HEK293T (cell line): ENCODE measurements around the gene RPA1.

Experiments
- BHLHE40 ChIP-seq: fragments of 450-650 bp; IDR thresholded peaks from 2 replicates; pipeline ENCODE4 v1.6.1; 2016; ENCODE audit warnings: mild to moderate bottlenecking, moderate library complexity, borderline replicate concordance
- FOXA1 ChIP-seq: fragments of 450-650 bp; IDR thresholded peaks from 2 replicates; pipeline ENCODE4 v1.6.1; 2016; ENCODE audit warnings: mild to moderate bottlenecking
- FOXK2 ChIP-seq: fragments of 450-650 bp; IDR thresholded peaks from 2 replicates; pipeline ENCODE4 v1.6.1; 2016; ENCODE audit warnings: mild to moderate bottlenecking
- FOXM1 ChIP-seq: fragments of 450-650 bp; IDR thresholded peaks from 2 replicates; pipeline ENCODE4 v1.6.1; 2017; ENCODE audit warnings: mild to moderate bottlenecking, borderline replicate concordance
- HDGF ChIP-seq: fragments of 450-650 bp; IDR thresholded peaks from 2 replicates; pipeline ENCODE4 v1.6.1; 2017; ENCODE audit warnings: antibody characterized with exemption, borderline replicate concordance
- LEF1 ChIP-seq: fragments of 450-650 bp; IDR thresholded peaks from 2 replicates; pipeline ENCODE4 v1.6.1; 2017; ENCODE audit warnings: mild to moderate bottlenecking, borderline replicate concordance
- NFRKB ChIP-seq: fragments of 450-650 bp; IDR thresholded peaks from 2 replicates; pipeline ENCODE4 v1.6.1; 2016; ENCODE audit warnings: mild to moderate bottlenecking, moderate library complexity
- SP1 ChIP-seq: fragments of 450-650 bp; IDR thresholded peaks from 2 replicates; pipeline ENCODE4 v1.6.1; 2017
- TF ChIP-seq, protein P1 (sequence below): fragments of 450-650 bp; IDR thresholded peaks from 2 replicates; pipeline ENCODE4 v1.6.1; 2016

DNA sequence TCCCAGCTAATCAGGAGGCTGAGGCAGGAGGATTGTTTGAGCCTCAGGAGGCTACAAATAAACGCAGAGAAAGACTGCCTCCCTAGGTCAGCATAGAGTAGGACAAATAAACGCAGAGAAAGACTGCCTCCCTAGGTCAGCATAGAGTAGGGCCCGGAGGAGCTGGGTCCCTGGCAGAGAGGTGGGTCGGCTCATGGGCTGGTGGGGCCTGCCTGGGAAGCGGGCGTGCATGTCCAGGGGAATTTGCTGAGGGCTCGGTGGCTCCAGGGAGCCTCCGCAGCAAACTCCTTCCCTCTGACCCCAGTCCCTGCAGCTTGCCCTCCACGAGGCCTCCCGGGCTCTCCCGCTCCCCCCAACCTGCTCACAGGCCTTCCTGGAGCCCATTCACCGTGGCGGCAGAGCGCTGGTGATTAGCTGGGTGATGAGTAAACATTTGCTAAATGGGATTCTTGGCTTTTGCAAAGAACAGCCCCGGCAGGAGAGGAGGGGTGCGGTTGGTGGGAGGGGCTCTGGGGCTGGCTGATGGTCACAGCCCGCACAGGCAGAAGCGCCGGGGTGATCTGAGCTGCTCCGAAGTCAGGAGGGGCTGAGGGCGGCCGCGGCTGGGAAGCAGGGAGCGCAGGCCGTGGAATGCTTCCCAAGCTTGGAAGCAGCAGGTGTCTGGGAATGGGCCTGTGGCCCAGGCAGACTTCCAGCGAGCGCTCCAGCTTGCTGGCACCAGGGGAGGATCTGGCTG lies 102.2 kb downstream of the RPA1 start:
- TF ChIP-seq, protein P1, sequence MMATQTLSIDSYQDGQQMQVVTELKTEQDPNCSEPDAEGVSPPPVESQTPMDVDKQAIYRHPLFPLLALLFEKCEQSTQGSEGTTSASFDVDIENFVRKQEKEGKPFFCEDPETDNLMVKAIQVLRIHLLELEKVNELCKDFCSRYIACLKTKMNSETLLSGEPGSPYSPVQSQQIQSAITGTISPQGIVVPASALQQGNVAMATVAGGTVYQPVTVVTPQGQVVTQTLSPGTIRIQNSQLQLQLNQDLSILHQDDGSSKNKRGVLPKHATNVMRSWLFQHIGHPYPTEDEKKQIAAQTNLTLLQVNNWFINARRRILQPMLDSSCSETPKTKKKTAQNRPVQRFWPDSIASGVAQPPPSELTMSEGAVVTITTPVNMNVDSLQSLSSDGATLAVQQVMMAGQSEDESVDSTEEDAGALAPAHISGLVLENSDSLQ, result no peak
- no peak for TF ChIP-seq SP1
- no peak for TF ChIP-seq NFRKB
- TF ChIP-seq FOXK2, result no peak
- TF ChIP-seq LEF1, result no peak
- no peak for TF ChIP-seq FOXA1
- no peak for TF ChIP-seq FOXM1
- TF ChIP-seq HDGF, result no peak
- no peak for TF ChIP-seq BHLHE40
